IPS-18a (cell line): ENCODE measurements around the gene PPIE.
A peak's percentile ranks its signal among the peaks of the same experiment; 100 is the strongest.

ENCODE experiments used
- H3K27ac ChIP-seq: one replicate; pipeline ENCODE4 v1.5.1; 2013; ENCODE audit warnings: low read length
- H3K27me3 ChIP-seq: one replicate; pipeline ENCODE4 v1.6.1; 2013; ENCODE audit warnings: mild to moderate bottlenecking, low read length; ENCODE audit not compliant: control insufficient read depth, insufficient read depth
- H3K36me3 ChIP-seq: one replicate; pipeline ENCODE4 v1.6.1; 2013; ENCODE audit warnings: low read depth, low read length; ENCODE audit not compliant: control insufficient read depth
- H3K4me1 ChIP-seq: one replicate; pipeline ENCODE4 v1.6.1; 2013; ENCODE audit warnings: low read depth, low read length; ENCODE audit not compliant: control insufficient read depth
- H3K4me3 ChIP-seq: one replicate; pipeline ENCODE4 v1.5.1; 2013; ENCODE audit warnings: low read length
- H3K9ac ChIP-seq: one replicate; pipeline ENCODE4 v1.6.1; 2013; ENCODE audit warnings: mild to moderate bottlenecking, low read length, moderate library complexity
- H3K9me3 ChIP-seq: one replicate; pipeline ENCODE4 v1.6.1; 2013; ENCODE audit warnings: low read depth, low read length; ENCODE audit not compliant: control insufficient read depth

PPIE gene

GRCh38 chr1:39699419-39699818 is 39.3 kb upstream of the PPIE start:
- Histone ChIP-seq H3K9me3 (no peaks in the 10 kb centered on the region), H3K4me3 (no peak overlapping the region), H3K27ac (no peak overlapping the region), H3K36me3 (no peaks in the 10 kb centered on the region), H3K27me3 (peaks cover 99% of the 10 kb centered on the region), H3K9ac (no peak overlapping the region), H3K4me1 (peaks cover 22% of the 10 kb centered on the region)

DNA sequence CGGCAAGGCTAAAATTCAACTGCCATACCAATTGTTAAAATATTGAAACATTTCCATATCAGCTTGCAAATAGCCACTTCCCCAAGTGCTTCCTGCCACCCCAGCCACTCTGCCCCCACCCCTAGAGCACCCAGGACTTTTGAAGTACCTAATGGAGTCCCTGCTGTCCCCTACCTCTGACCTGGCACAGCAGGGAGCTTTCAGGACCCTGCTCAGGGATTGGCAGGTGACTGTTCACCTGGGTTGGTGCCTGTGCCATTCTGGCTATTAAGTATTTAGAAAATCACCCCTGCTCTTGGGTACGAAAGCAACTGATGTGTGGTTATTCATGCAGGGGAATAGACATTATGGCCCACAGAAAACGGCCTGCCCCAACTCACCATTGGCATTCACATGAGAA is 38.3 kb upstream of the PPIE start:
- Histone ChIP-seq H3K4me3 (no peak overlapping the region), H3K9me3 (no peaks in the 10 kb centered on the region), H3K4me1 (peaks cover 15% of the 10 kb centered on the region), H3K36me3 (no peaks in the 10 kb centered on the region), H3K27me3 (peaks cover 99% of the 10 kb centered on the region), H3K27ac (no peak overlapping the region), H3K9ac (no peak overlapping the region)

- Histone ChIP-seq H3K9ac (peak overlapping the region; percentile 38), H3K4me3 (peak overlapping the region; percentile 28), H3K9me3 (no peaks in the 10 kb centered on the region), H3K27ac (no peak overlapping the region), H3K4me1 (peaks cover 15% of the 10 kb centered on the region), H3K27me3 (peaks cover 99% of the 10 kb centered on the region), H3K36me3 (no peaks in the 10 kb centered on the region)
Measured at GRCh38 chr1:39701049-39701439, 37.6 kb upstream of the PPIE start.

- Histone ChIP-seq H3K27me3 (peaks cover 99% of the 10 kb centered on the region), H3K9ac (no peak overlapping the region), H3K4me1 (peaks cover 15% of the 10 kb centered on the region), H3K9me3 (no peaks in the 10 kb centered on the region), H3K36me3 (no peaks in the 10 kb centered on the region), H3K4me3 (no peak overlapping the region), H3K27ac (no peak overlapping the region)
Measured at GRCh38 chr1:39704757-39705156, 33.9 kb upstream of the PPIE start.

- H3K27me3 ChIP-seq: peaks cover 100% of the 10 kb centered on the region
- no peak overlapping the region for H3K9ac ChIP-seq
- H3K4me3 ChIP-seq: no peak overlapping the region
- no peak overlapping the region for H3K27ac ChIP-seq
- no peaks in the 10 kb centered on the region for H3K4me1 ChIP-seq
- H3K36me3 ChIP-seq: no peaks in the 10 kb centered on the region
- H3K9me3 ChIP-seq: no peaks in the 10 kb centered on the region
Measured at GRCh38 chr1:39707506-39707905, 31.2 kb upstream of the PPIE start.

GRCh38 chr1:39711104-39711965 is 27.3 kb upstream of the PPIE start:
- no peak overlapping the region for H3K4me3 ChIP-seq
- H3K27me3 ChIP-seq: peaks cover 100% of the 10 kb centered on the region

DNA sequence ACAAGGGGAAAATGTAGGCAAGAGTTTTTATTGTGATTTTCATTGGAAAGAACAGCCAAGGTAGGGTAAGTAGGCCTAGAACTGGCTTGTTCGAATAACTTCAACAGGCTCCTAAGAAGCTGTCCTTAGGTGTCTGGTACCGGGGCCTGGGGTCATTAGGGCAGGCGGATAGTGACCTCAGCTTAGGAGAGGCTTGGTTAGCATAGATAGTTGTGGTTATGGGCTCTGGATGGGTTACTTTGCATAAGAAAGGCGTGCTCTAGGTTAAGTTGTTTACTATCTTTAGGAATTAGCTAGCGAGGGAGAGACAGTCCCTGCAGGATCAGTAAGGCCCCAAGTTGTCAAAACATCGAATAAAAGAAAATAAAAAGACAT is 26.7 kb upstream of the PPIE start:
- peaks cover 100% of the 10 kb centered on the region for H3K27me3 ChIP-seq
- H3K4me3 ChIP-seq: no peak overlapping the region
- no peak overlapping the region for H3K9ac ChIP-seq
- no peaks in the 10 kb centered on the region for H3K4me1 ChIP-seq
- no peaks in the 10 kb centered on the region for H3K9me3 ChIP-seq
- H3K27ac ChIP-seq: no peak overlapping the region
- no peaks in the 10 kb centered on the region for H3K36me3 ChIP-seq

More at GRCh38 chr1:39711104-39711965, 27.3 kb upstream of the PPIE start:
- no peaks in the 10 kb centered on the region for H3K9me3 ChIP-seq
- no peaks in the 10 kb centered on the region for H3K4me1 ChIP-seq
- no peaks in the 10 kb centered on the region for H3K36me3 ChIP-seq
- no peak overlapping the region for H3K9ac ChIP-seq
- H3K27ac ChIP-seq: no peak overlapping the region

DNA sequence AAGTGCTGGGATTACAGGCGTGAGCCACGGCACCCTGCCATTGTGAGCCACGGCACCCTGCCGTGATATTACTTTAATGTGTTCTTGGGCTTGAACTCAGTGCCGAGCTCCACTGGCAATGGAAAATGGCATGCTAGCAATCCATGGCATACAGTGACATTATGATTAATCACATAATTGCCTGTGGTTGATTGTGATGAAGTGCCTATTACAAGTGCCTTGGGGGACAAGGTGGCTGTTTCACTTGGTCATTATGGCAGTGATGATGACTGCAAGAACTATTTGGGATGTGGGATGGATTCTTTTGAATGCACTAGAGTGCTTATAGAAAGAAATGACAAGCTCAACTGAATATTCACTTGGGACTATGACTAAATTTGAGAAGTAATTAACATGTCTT is 25.1 kb upstream of the PPIE start:
- H3K4me3 ChIP-seq: no peak overlapping the region
- no peaks in the 10 kb centered on the region for H3K4me1 ChIP-seq
- H3K9me3 ChIP-seq: no peaks in the 10 kb centered on the region
- H3K27ac ChIP-seq: no peak overlapping the region
- H3K36me3 ChIP-seq: no peaks in the 10 kb centered on the region
- peaks cover 100% of the 10 kb centered on the region for H3K27me3 ChIP-seq
- no peak overlapping the region for H3K9ac ChIP-seq

DNA sequence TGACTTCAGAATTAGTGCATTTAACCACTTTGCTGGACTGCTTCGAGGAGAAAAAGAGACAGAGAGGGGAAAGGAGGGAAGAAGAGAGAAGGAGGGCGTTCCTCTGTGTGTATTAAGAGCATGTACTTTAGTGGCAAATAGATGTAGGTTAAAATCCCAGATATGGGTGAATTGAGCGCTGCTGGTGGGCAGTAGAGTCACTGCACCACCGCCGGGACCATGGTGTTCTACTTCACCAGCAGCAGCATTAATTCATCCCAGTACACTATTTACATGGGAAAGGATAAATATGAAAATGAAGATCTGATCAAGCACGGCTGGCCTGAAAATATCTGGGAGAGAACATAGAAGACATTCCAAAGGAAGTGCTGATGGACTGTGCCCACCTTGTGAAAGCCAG is 20.9 kb upstream of the PPIE start:
- H3K36me3 ChIP-seq: no peaks in the 10 kb centered on the region
- H3K27me3 ChIP-seq: peaks cover 99% of the 10 kb centered on the region

GRCh38 chr1:39720094-39720999 is 18.3 kb upstream of the PPIE start:
- Histone ChIP-seq H3K4me1 (no peaks in the 10 kb centered on the region), H3K9me3 (no peaks in the 10 kb centered on the region), H3K27ac (no peak overlapping the region)

More for the DNA sequence above, 20.9 kb upstream of the PPIE start:
- Histone ChIP-seq H3K9me3 (no peaks in the 10 kb centered on the region), H3K4me3 (no peak overlapping the region), H3K27ac (no peak overlapping the region), H3K9ac (no peak overlapping the region), H3K4me1 (no peaks in the 10 kb centered on the region)

DNA sequence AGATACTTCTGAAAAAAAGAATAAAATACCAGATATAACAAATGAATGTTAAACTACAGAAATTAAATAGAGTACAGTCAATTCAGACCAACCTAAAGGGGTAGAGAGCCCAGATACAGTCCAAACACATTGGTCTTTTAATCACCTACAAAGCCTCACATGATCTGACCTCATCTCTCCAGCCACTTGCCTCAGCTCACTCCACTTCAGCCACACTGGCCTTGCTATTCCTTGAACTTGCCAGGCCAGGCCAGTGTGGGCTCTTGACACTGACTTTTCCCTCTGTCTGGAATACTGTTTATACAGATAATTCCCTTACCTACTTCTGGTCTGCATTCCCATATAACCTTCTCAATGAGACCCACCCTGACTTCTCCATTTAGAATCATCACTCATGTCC is 17.0 kb upstream of the PPIE start:
- H3K9ac ChIP-seq: no peak overlapping the region
- no peaks in the 10 kb centered on the region for H3K36me3 ChIP-seq
- H3K4me1 ChIP-seq: no peaks in the 10 kb centered on the region
- H3K27ac ChIP-seq: no peak overlapping the region
- H3K27me3 ChIP-seq: peaks cover 93% of the 10 kb centered on the region
- no peak overlapping the region for H3K4me3 ChIP-seq
- no peaks in the 10 kb centered on the region for H3K9me3 ChIP-seq

More at GRCh38 chr1:39720094-39720999, 18.3 kb upstream of the PPIE start:
- no peak overlapping the region for H3K4me3 ChIP-seq
- no peak overlapping the region for H3K9ac ChIP-seq
- H3K27me3 ChIP-seq: peaks cover 94% of the 10 kb centered on the region
- no peaks in the 10 kb centered on the region for H3K36me3 ChIP-seq
